Peyer's patch (tissue), 4 donors: ENCODE data around the gene TNC.

Experiments
- CTCF ChIP-seq, 6 experiments: fragments of 450-650 bp in 4 of 6; fragments of 200-600 bp in 2 of 6; sonication (generic) in 1 of 6; IDR thresholded peaks; one replicate each; pipeline ENCODE4 v1.5.1; 2017 to 2019; ENCODE audit warnings: antibody characterized with exemption in 6 of 6, mild to moderate bottlenecking in 3 of 6, moderate library complexity in 1 of 6
- POLR2A ChIP-seq, 2 donors: fragments of 450-650 bp; IDR thresholded peaks; one replicate each; pipeline ENCODE4 v1.5.1; 2017; ENCODE audit warnings: antibody characterized with exemption in 2 of 2, mild to moderate bottlenecking in 2 of 2, moderate library complexity in 2 of 2

- no peak for TF ChIP-seq CTCF (IDR thresholded peaks at IDR 0.05)
- no peak for TF ChIP-seq POLR2A (IDR thresholded peaks at IDR 0.05)
Measured at GRCh38 chr9:115016344-115016743, 101.6 kb downstream of the TNC start.
